Measurements from ENCODE around the gene SLC12A6.
"Not testable (repeated sequence)": the region's sequence is repeated elsewhere in the genome, so short reads cannot be mapped to it uniquely, and the experiment has no call there.

Gene SLC12A6

DNA sequence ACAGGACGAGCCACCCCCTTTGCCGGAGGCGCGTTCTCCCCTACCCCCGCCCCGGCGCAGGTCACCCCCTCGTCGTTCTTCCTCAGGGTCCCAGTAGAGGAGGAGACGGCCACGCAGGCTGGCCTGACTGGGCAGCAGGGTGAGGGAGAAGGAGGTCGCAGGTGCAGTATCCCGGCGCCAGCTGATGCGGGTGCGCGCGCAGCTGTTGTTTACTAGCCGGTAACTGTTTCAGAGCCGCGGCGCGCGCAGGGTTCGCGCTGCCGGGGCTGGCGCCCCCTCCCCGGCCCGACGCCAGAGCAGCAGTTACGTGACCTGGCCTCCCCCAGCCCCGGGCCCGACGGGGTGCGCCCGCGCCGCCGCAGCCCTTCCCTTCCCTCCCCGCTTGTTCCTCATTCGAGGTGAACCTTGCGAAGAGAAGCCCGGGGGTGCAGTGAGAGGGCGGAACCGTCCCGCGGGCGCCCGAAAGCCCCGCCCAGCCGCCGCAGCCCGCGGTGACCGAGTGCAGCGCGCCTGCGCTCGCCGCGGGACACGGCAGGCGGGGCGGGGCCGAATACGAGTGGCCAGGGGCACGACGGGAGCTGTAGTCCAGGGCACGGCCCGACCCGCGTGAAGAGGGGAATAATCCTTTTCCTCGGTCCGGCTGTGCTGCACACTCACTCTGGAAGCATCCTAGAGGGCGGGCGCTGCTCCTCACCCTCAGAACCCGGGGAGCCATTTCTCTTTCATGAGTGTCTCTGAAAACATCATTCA, at the start of gene SLC12A6:
Gene SLC12A6, minus strand, starts transcription at position 225 of the 750 bp plus-strand sequence. CDS start 1,101 bp downstream, outside the sequence.
- in situ Hi-C loops (cut with MboI; ENCODE audit: low sequenced_read_pairs), result no loop called here

DNA sequence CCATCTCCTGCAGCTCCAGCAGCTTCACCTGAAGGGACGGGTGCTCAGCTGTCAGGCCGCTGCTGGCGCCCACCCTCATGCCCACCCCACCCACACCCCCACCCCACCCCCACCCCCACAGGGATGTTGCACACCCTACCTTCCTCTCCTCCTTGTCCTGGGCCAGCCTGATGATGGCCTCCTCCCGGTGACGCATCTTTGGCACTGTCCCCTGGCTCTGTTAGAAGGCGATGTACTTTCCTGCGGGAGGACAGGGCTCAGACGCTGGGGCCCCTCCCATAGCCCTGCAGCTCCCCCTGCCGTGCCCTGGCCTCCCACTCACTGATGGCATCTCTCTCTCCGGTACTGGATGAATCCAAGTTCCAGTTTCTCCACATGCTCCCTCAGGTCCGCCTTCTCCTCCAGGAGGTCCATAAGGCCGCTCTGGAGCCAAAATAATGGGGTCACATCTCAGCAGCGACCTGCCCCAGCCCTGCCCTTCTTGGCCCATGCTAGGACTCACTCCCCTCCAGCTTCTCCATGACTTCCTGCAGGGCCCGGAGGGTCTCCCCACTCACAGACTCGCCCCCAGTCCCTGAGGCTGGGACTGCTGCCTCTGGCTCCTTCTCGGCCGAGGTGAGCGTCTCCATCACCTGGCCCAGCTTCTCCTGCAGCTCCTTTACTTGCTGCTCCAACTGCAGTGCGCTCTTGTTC, 44.4 kb upstream of the SLC12A6 start:
- in situ Hi-C loops (cut with MboI; ENCODE audit: low sequenced_read_pairs), result not testable (repeated sequence)

DNA sequence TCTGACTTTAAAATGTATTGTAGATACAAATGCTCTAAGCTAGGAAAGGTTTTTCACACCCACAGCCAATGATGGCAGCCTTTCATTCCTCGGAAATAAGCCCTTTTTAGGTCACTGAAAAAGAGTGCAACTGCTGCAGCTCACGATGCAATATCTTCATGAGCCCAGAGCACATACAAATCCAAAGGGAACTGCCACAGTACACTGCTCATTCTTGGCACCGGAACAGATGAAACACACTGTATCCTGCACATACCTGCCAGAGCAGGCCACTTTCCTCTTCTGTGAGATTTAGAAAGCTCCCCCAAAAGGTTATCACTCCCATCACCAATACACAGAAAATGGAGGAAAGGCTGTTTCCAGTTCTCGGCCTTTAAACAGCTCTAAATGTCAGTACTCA, 42.9 kb upstream of the SLC12A6 start:
- in situ Hi-C loops (cut with MboI; ENCODE audit: low sequenced_read_pairs), result not testable (repeated sequence)

DNA sequence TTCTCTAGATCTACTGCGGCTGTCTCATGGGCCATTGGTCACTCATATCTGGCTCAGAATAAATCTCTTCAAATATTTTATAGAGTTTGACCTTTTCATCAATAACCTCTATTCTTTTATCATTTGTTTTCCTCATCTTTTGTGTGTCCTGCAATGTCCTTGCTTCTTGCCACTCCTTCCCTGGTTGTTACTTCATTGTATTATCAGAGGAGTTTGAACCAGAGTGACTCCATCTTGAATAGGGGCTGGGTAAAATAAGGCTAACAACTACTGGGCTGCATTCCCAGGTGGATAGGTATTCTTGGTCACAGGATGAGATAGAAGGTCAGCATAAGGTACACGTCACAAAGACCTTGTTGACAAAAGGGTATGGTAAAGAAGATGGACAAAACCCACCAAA, 39.3 kb upstream of the SLC12A6 start:
- in situ Hi-C loops (cut with MboI; ENCODE audit: low sequenced_read_pairs), result no loop called here

DNA sequence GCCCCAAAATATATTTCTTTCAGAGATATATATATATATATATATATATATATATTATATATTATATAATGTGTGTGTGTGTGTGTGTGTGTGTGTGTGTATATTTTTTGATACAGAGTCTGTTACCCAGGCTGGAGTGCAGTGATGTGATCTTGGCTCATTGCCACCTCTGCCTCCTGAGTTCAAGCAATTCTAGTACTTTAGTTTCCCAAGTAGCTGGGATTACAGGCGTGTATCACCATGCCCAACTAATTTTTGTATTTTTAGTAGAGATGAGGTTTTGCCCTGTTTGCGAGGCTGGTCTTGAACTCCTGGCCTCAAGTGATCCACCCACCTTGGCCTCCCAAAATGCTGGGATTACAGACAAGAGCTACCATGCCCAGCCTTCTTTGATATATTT, 38.0 kb upstream of the SLC12A6 start:
- in situ Hi-C loops (cut with MboI; ENCODE audit: low sequenced_read_pairs), result not testable (repeated sequence)

DNA sequence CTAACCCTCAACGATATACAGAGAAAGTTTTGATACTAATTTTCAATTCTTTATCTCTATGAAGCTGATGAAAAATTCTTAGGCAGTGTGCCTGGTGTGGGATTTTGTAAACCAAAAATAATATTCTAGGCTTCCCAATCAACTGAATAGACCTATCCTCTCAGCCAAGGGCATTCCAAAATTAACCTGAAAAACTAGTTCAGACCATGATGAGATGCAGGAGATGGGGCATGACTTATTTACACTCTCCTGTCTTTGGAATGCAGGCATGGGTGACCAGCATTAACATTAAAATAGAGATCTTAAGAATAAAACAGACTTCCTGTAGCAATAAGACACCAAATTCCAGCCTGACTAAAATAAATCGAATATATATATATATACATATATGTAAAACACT, 37.2 kb upstream of the SLC12A6 start:
- in situ Hi-C loops (cut with MboI; ENCODE audit: low sequenced_read_pairs), result loop anchor here (25.0 kb wide), 2 partner anchors 212 to 263 kb away; partner anchors contain the start of genes EMC7, GOLGA8B and PGBD4

DNA sequence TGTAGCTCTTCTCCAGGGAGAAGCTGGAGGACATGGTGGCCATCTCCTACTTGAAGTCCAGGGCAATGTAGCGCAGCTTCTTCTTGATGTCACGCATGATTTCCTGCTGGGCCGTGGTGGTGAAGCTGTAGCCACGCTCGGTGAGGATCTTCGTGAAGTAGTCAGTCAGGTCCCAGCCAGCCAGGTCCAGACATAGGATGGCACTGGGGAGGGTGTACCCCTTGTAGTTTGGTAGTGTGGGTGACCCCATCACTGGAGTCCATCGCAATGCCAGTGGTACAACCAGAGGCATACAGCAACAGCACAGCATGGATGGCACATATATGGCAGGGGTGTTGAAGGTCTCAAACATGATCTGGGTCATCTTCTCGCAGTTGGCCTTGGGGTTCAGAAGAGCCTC, 36.4 kb upstream of the SLC12A6 start:
- in situ Hi-C loops (cut with MboI; ENCODE audit: low sequenced_read_pairs), result loop anchor here (25.0 kb wide), 2 partner anchors 213 to 262 kb away; partner anchors contain the start of genes EMC7, GOLGA8B and PGBD4

DNA sequence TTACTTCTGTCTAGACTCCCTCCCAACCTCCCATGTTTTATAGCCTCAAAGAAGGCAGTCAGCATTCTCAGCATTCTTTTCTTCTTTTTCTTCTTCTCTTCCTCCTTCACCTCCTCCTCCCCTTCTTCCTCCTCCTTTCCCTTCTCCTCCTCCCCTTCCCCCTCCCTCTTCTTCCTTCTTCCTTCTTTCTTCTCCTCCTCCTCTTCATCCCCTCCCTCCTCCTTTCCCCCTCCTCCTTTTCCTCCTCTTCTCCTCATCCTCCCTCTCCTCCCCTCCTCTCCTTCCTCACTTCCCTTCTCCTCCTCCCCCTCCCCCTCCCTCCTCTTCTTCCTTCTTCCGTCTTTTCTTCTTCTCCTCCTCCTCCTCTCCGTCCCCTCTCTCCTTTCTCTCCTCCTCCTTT, 33.1 kb upstream of the SLC12A6 start:
- in situ Hi-C loops (cut with MboI; ENCODE audit: low sequenced_read_pairs), result loop anchor here (25.0 kb wide), 2 partner anchors 217 to 258 kb away; partner anchors contain the start of genes EMC7, GOLGA8B and PGBD4

DNA sequence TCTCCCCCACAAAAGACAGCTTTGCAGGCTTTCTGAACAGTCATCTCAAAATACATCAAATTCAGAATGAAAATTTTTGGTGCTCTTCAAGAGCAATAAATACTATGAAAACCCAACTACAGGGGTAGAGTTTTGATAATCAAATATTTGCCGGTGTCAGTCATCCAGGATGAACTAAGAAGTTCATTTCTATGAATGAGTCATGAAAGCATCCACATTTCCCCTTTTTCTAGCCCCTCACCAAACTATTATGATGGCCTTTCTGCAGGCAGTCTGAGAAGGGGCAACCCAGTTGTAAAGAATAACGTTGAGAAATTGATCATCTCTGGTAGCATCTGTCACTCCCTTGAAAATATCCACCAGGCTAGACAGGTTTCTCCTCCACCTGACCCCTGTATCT, 32.5 kb upstream of the SLC12A6 start:
- in situ Hi-C loops (cut with MboI; ENCODE audit: low sequenced_read_pairs), result loop anchor here (25.0 kb wide), 2 partner anchors 217 to 258 kb away; partner anchors contain the start of genes EMC7, GOLGA8B and PGBD4

DNA sequence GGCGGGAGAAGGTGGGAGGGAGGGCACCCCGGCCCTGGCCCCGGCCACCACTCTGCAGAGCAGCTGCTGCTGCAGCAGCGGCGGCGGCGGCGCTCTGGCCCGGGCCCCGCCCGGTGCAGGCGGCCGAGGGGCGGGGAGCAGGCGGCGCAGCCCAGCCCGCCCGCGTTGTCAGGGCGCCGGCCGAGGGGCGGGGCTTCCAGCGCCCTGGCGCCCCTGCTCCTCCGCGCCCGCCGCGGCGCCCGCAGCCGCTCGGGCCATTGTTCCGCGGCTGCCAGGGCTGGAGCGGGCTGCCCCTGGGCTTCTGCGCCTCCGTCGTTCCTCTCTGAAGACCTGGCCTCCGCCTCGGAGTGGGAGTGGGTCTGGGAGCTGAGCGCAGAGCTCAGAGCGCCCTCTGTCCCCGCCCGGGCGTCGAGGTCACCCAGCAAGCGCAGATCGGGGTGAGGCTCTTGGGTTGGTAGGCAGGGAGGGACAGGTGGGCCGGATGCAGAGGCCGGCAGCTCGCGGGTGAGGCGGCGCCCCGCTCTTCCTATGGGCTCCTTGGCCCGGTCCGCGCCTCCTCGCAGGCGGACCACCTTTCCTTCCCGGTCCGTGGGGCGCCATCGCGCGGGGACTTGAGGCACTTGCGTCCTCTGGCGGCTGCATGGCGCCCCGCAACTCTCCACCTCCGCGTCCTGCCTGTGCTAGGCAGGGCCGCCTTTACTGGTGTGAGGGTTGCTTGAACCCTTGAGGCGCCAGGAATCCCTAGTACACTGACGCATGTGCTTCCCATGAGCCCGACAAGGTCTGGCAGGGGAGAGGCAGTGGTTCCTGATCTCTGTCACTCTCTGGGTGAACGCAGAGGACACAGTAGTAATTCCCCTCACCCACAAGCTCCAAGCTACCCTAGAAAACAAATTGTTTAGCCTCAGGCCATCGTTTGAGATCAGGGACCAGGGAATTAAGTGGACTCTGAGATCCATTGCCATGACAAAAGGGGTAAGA, 29.8 kb upstream of the SLC12A6 start, which contains the start of gene LPCAT4:
Gene LPCAT4, minus strand, starts transcription at position 96 of the 981 bp plus-strand sequence. CDS start 96 bp downstream, outside the sequence.
- in situ Hi-C loops (cut with MboI; ENCODE audit: low sequenced_read_pairs), result loop anchor here (25.0 kb wide), 2 partner anchors 220 to 255 kb away; partner anchors contain the start of genes EMC7, GOLGA8B and PGBD4

DNA sequence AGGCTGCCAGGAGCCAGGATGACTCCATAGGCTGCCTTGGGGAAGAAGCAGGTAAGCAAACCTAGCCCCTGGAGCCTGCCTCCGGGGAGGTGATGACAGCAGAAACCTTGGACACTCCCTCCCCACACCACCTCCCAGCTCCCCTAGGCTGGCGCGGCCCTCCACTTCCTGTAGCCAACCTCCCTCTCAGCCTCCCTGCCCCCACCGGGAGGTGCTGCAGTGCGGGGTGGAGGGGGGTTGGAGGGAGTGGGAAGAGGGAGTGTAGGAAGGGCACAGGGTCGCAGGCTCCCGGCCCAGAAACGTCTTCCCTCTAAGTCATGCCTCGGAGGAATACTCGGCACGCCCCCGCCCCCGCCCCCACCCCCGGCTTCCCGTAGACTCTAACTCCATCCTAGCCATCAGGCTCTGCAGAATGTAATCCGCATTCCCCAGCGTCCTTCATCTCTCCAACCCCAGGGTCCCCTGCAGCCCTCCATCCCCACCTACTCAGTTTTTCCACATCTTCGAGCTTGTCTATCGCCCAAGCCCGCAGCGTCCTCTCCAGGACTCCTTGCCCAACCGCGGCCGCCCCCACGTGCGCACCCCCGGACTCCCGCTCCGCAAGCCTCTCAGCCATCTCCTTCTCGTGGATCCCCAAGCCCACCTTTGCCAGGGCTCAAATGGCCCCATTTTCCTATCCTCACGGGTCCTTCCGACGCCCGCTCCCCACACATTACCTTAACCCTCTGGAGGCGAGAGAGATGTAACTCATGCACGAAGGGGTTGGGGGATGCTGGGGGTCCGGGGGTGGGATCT, 28.9 kb upstream of the SLC12A6 start:
- in situ Hi-C loops (cut with MboI; ENCODE audit: low sequenced_read_pairs), result loop anchor here (25.0 kb wide), 2 partner anchors 221 to 254 kb away; partner anchors contain the start of genes EMC7, GOLGA8B and PGBD4

DNA sequence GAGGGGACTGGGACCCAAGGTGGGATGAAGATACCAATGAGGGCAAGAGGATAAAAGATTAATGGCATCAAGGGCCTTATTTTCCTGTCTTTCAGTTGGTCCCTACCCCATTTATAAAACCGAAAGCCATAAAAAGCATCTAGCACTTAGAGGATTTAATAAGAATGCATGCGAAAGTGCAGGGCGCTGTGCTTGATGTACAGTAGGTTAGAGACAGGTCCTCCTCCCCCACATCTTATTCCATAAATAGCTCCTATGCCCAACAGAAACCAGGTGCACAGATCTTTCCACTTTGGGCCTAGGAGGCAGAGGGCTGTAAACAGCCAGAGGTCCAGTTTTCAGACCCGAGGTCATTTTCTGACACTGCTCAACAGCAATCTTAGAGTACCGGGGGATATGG, 28.3 kb upstream of the SLC12A6 start:
- in situ Hi-C loops (cut with MboI; ENCODE audit: low sequenced_read_pairs), result loop anchor here (25.0 kb wide), 2 partner anchors 221 to 254 kb away; partner anchors contain the start of genes EMC7, GOLGA8B and PGBD4

DNA sequence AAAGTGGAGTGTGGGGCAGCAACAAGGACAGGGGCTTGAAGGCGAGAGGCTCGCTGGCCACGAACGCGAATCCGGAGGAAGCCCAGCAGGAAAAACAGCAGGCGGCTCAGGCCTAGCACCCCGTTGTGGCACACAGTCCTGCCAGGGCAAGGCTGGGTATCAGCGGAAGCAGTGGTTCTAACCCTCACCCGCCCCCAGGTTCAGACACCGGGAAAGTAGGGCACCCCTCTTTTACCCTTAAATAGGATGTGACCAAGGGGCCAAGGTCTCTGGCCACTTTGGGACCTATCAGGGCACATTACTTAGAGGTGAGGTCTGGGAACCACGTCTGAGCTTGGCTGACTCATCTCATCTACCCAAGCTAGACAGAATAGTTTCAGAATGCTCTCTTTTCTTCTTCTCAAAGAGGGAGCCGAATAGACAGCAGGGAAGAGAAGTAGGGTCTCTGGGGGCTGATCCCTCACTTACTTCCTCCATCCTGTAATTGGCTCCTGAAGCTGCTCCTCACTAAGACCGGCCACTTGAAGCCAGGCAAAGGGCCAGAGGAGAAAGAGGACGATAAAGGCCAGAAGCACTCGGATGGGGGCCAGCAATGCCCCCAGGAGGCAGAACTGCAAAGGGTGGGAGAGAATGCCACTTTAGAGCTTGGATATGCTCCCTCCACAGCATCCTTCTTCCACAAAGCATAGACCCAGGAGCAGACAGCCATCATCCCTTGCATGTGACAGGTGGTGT, 27.7 kb upstream of the SLC12A6 start:
- in situ Hi-C loops (cut with MboI; ENCODE audit: low sequenced_read_pairs), result loop anchor here (25.0 kb wide), 2 partner anchors 222 to 253 kb away; partner anchors contain the start of genes EMC7, GOLGA8B and PGBD4

DNA sequence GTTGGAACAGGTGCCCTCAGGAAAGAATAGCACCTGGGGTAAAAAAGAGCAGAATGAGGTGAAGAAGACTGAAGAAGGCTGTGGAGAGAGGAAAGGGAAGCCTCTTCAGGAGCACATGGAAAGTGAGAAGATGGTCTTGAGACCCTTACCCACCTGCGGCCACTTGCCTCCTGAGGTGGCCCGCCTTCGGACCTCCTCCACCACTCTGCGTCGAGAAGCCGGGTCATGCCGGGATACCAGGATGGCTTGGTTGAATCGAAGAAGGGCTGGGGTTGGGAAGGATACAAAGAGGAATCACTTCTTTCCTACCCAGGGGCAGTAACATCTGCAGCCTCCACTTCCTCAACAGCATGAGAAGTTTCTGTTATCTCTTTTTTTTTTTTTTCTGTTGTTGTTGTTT, 26.5 kb upstream of the SLC12A6 start:
- in situ Hi-C loops (cut with MboI; ENCODE audit: low sequenced_read_pairs), result loop anchor here (25.0 kb wide), 2 partner anchors 223 to 252 kb away; partner anchors contain the start of genes EMC7, GOLGA8B and PGBD4

DNA sequence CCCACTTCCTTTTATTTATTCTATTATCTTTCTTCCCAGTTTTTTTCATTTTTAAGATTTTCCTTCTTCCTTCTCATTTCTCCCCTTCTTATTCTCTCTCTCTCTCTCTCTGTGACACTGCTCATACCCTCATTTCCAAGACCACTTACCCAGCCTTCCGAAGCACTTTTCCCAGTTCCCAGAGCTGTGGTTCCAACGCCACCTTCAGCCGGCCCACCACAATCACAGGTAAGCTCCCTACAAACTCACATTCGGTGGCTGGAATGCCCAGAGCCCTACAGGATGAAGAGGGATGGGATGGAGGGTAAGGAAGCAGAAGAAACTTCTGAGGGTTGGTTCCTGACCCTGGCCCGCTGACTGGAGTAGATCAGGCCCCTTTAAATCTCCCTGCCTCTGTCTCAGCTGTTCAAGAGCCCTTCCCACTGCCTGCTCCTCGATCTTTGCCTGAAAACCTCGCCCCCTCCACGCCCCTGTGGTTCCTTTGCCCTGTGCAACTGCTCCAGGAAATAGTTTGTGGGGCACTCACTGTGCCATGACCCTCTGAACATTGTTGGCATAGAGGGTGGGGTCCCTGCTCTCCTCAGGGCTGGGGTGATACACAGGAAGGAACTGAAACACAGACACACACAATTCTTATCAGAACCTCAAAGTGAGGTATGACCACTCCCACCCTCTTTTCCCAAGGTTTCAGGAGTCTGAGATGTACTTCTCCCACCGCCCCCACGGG, 24.6 kb upstream of the SLC12A6 start:
- in situ Hi-C loops (cut with MboI; ENCODE audit: low sequenced_read_pairs), result loop anchor here (25.0 kb wide), 2 partner anchors 225 to 250 kb away; partner anchors contain the start of genes EMC7, GOLGA8B and PGBD4

DNA sequence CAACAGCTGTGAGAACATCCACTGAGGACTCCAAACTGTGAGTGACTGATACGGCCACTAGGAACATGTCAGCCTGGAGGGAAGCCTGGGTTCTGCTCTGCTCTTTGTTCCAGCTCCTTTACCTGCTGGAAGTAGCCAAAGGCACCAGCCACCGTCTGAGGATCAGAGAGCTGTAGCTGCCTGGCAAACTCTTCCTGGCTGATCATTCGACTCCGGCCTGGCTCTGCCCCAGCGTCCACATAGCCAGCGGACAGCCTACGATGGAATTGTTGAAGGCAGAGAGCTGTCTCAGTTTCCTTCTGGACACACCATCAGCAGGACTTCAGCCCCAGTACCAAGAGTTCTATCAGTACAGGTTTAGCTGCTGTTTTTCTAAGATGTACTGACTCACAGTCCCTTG, 23.7 kb upstream of the SLC12A6 start:
- in situ Hi-C loops (cut with MboI; ENCODE audit: low sequenced_read_pairs), result loop anchor here (25.0 kb wide), 2 partner anchors 226 to 249 kb away; partner anchors contain the start of genes EMC7, GOLGA8B and PGBD4

DNA sequence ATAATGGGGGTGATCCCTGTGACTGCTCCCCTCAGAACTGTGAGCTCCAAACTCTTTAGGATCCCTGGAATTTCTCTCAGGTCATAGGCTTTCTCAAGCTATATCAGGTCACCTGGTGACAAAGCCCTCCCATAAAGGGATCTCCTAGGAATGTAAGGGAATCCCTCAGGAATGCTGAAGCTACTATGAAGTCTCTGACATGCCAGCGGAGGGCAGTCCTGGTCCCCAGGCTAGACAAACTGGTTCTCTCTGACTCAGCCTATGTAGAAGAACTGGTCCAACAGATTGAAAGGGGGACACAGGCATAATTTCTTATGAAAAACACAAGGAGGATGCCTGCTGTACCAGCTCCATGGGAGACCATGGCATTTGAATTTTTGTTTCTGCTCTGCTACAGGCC, 22.7 kb upstream of the SLC12A6 start:
- in situ Hi-C loops (cut with MboI; ENCODE audit: low sequenced_read_pairs), result loop anchor here (25.0 kb wide), 2 partner anchors 227 to 248 kb away; partner anchors contain the start of genes EMC7, GOLGA8B and PGBD4

Measured in HL-60/S4 (cell line).